ENCODE measurements around the gene IFT43.

The IFT43 gene

GRCh38 chr14:75985618-75986438 lies at the start of gene IFT43:
Gene IFT43, plus strand, starts transcription at chr14:75985763. Its CDS starts 24 bp downstream, at chr14:75985787.
- H3K4me1 ChIP-seq (ENCODE audit: insufficient read depth, low read length) = peaks cover 10% of the 10 kb centered on the region; the same call in 1 of the 2 replicates
- peak within 1 kb of the TSS; percentile 98 for H3K9ac ChIP-seq (ENCODE audit: low read depth, low read length)
- no peaks in the 10 kb centered on the region for H3K9me3 ChIP-seq (ENCODE audit: control insufficient read depth, insufficient read depth, low read length)
- no peaks in the 10 kb centered on the region for H3K36me3 ChIP-seq (ENCODE audit: insufficient read depth, low read length)

GRCh38 chr14:75939200-75939599 lies 46.4 kb upstream of the IFT43 start:
- Histone ChIP-seq H3K4me1 (ENCODE audit: insufficient read depth, low read length) (no peaks in the 10 kb centered on the region), H3K36me3 (ENCODE audit: insufficient read depth, low read length) (no peaks in the 10 kb centered on the region), H3K9ac (ENCODE audit: low read depth, low read length) (no peak overlapping the region), H3K9me3 (ENCODE audit: control insufficient read depth, insufficient read depth, low read length) (no peaks in the 10 kb centered on the region)

GRCh38 chr14:75941030-75941429 lies 44.5 kb upstream of the IFT43 start:
- no peaks in the 10 kb centered on the region for H3K36me3 ChIP-seq (ENCODE audit: insufficient read depth, low read length)
- H3K9ac ChIP-seq (ENCODE audit: low read depth, low read length) = no peak overlapping the region
- no peaks in the 10 kb centered on the region for H3K4me1 ChIP-seq (ENCODE audit: insufficient read depth, low read length)
- H3K9me3 ChIP-seq (ENCODE audit: control insufficient read depth, insufficient read depth, low read length) = no peaks in the 10 kb centered on the region

GRCh38 chr14:75944607-75945241 lies 40.8 kb upstream of the IFT43 start:
- Histone ChIP-seq H3K9me3 (ENCODE audit: control insufficient read depth, insufficient read depth, low read length) (no peaks in the 10 kb centered on the region), H3K9ac (ENCODE audit: low read depth, low read length) (no peak overlapping the region), H3K4me1 (ENCODE audit: insufficient read depth, low read length) (no peaks in the 10 kb centered on the region), H3K36me3 (ENCODE audit: insufficient read depth, low read length) (no peaks in the 10 kb centered on the region)

- Histone ChIP-seq H3K9me3 (ENCODE audit: control insufficient read depth, insufficient read depth, low read length) (no peaks in the 10 kb centered on the region), H3K36me3 (ENCODE audit: insufficient read depth, low read length) (no peaks in the 10 kb centered on the region), H3K9ac (ENCODE audit: low read depth, low read length) (no peak overlapping the region), H3K4me1 (ENCODE audit: insufficient read depth, low read length) (no peaks in the 10 kb centered on the region)
These were observed 38.8 kb upstream of the IFT43 start for GRCh38 chr14:75946785-75947184.

DNA sequence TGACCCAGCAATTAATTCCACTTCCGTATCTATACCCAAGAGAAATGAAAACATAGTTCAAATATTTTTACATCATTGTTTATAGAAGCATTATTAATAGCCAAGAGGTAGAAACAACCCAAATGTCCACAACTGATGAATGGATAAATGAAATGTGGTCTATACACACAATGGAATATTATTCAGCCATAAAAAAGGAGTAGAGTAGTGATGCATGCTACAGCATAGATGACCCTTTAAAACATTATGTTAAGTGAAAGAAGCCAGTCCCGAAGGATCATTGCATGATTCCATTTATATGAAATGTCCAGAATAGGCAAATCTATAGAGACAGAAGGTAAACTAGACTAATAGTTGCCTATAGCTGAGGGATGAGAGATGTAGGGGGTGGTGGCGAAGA lies 33.1 kb upstream of the IFT43 start:
- no peaks in the 10 kb centered on the region for H3K36me3 ChIP-seq (ENCODE audit: insufficient read depth, low read length)

DNA sequence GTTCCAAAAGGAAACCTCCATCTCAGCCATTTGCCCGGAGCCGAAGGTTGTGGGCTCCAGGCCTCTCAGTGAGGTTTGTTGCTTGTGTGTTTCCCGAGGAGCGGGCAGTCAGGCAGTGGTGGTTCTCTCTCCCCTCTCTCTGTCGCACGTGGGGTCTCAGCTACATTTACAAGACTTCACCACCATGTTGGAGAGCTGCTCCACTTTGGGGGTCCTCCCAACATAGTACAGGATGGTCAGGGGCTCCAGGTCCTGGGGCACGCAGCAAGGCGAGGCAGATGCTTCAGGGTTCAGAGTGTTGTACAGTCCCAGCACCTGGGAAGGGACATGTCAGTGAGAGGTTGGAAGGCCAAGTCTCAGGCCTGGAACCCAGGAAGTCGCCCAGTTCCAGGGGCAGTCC lies 26.5 kb upstream of the IFT43 start:
- Histone ChIP-seq H3K9ac (ENCODE audit: low read depth, low read length) (no peak overlapping the region), H3K9me3 (ENCODE audit: control insufficient read depth, insufficient read depth, low read length) (no peaks in the 10 kb centered on the region), H3K4me1 (ENCODE audit: insufficient read depth, low read length) (no peaks in the 10 kb centered on the region)

More for the DNA sequence above, 33.1 kb upstream of the IFT43 start:
- Histone ChIP-seq H3K9me3 (ENCODE audit: control insufficient read depth, insufficient read depth, low read length) (no peaks in the 10 kb centered on the region), H3K9ac (ENCODE audit: low read depth, low read length) (no peak overlapping the region), H3K4me1 (ENCODE audit: insufficient read depth, low read length) (no peaks in the 10 kb centered on the region)

DNA sequence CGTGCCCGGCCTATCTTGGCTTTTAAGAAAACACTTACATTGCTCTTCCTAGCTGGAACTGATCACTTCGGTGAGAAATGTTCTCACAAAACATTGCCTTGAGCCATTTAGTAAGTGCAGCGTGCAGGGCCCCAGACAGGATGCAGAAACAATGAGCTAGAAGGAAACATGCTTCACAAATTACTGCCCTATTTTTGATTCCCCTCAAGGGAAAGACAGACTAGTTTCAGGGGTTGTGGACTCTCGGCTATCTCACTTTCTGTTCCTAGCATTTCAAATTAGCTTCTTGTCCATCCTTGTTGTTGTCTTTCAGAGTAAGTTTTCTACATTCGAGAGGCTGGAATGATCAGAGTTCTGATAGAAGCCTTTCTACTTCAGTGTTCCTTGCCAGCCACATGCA lies 25.3 kb upstream of the IFT43 start:
- no peaks in the 10 kb centered on the region for H3K36me3 ChIP-seq (ENCODE audit: insufficient read depth, low read length)
- H3K9me3 ChIP-seq (ENCODE audit: control insufficient read depth, insufficient read depth, low read length) = no peaks in the 10 kb centered on the region
- no peak overlapping the region for H3K9ac ChIP-seq (ENCODE audit: low read depth, low read length)
- no peaks in the 10 kb centered on the region for H3K4me1 ChIP-seq (ENCODE audit: insufficient read depth, low read length)

More for the DNA sequence above, 26.5 kb upstream of the IFT43 start:
- H3K36me3 ChIP-seq (ENCODE audit: insufficient read depth, low read length) = no peaks in the 10 kb centered on the region

DNA sequence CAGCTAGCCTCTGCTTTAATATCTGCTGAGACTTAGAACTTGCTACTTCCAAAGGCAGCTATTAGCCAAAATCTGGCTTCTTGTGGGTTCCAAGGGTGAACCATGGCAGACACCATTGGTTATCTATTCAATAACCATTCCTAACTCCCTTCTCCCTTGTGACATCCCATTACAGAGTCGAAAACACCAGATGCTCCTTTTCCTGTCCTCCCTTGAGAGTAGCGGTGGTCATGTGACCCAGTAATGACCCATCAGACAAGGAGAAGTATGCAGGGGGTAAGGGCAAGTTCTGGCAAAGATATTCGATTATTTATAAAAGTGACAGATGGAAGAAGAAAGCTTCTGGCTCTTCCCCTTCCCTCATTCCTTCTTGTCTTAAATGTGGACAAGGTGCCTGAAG lies 23.9 kb upstream of the IFT43 start:
- Histone ChIP-seq H3K9ac (ENCODE audit: low read depth, low read length) (no peak overlapping the region), H3K4me1 (ENCODE audit: insufficient read depth, low read length) (no peaks in the 10 kb centered on the region), H3K36me3 (ENCODE audit: insufficient read depth, low read length) (no peaks in the 10 kb centered on the region), H3K9me3 (ENCODE audit: control insufficient read depth, insufficient read depth, low read length) (no peaks in the 10 kb centered on the region)

DNA sequence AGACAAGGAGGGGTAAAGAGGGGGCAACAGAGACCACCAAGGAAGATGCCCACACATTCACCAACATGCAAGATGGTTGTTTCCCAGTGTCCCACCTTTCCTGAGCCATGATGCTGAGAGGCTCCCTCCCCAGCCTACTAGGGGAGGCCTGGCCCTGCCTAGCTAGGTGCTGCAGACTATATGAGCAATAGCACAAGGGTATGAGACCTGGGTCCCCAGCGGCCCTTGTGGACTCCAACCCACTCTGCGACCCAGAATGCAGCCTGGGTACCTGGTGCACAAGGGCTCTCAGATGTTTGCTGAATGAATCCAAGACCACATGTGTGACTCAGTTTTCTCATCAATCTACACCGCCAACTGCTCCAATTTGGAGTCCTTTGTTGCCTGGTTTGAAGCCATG lies 17.7 kb upstream of the IFT43 start:
- Histone ChIP-seq H3K4me1 (ENCODE audit: insufficient read depth, low read length) (no peaks in the 10 kb centered on the region; the same call in 1 of the 2 replicates), H3K36me3 (ENCODE audit: insufficient read depth, low read length) (no peaks in the 10 kb centered on the region), H3K9me3 (ENCODE audit: control insufficient read depth, insufficient read depth, low read length) (no peaks in the 10 kb centered on the region), H3K9ac (ENCODE audit: low read depth, low read length) (no peak overlapping the region)

DNA sequence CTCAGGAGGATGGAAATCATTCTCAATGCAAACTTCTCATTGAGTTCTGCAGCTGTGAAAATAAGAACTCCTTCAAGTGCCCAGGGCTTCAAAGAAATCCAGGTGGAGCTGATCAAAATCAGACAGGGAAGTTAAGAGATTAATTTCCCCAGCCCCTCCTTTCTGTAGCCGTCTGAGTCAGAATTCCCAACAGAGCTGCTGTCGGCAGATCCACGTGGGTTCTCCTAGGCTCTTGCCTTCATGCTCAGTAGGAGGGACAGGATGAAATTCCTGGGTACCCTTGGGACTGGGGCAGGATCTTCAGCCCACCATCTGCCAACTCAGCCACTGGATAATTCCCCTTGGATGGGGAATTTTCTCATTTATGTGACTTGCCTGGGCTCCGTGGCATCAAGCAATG lies 17.1 kb upstream of the IFT43 start:
- H3K9ac ChIP-seq (ENCODE audit: low read depth, low read length) = no peak overlapping the region
- no peaks in the 10 kb centered on the region for H3K9me3 ChIP-seq (ENCODE audit: control insufficient read depth, insufficient read depth, low read length)
- no peaks in the 10 kb centered on the region; the same call in 1 of the 2 replicates for H3K4me1 ChIP-seq (ENCODE audit: insufficient read depth, low read length)
- H3K36me3 ChIP-seq (ENCODE audit: insufficient read depth, low read length) = no peaks in the 10 kb centered on the region

- Histone ChIP-seq H3K9me3 (ENCODE audit: control insufficient read depth, insufficient read depth, low read length) (no peaks in the 10 kb centered on the region), H3K4me1 (ENCODE audit: insufficient read depth, low read length) (no peaks in the 10 kb centered on the region; the same call in 1 of the 2 replicates), H3K36me3 (ENCODE audit: insufficient read depth, low read length) (no peaks in the 10 kb centered on the region), H3K9ac (ENCODE audit: low read depth, low read length) (no peak overlapping the region)
These were observed 16.4 kb upstream of the IFT43 start for GRCh38 chr14:75969126-75969525.

- H3K9ac ChIP-seq (ENCODE audit: low read depth, low read length) = no peak overlapping the region
- H3K36me3 ChIP-seq (ENCODE audit: insufficient read depth, low read length) = no peaks in the 10 kb centered on the region
- H3K4me1 ChIP-seq (ENCODE audit: insufficient read depth, low read length) = no peaks in the 10 kb centered on the region; the same call in 1 of the 2 replicates
- no peaks in the 10 kb centered on the region for H3K9me3 ChIP-seq (ENCODE audit: control insufficient read depth, insufficient read depth, low read length)
These were observed 15.7 kb upstream of the IFT43 start for GRCh38 chr14:75969891-75970290.

- H3K9me3 ChIP-seq (ENCODE audit: control insufficient read depth, insufficient read depth, low read length) = no peaks in the 10 kb centered on the region
- H3K36me3 ChIP-seq (ENCODE audit: insufficient read depth, low read length) = no peaks in the 10 kb centered on the region
- no peaks in the 10 kb centered on the region; the same call in 1 of the 2 replicates for H3K4me1 ChIP-seq (ENCODE audit: insufficient read depth, low read length)
- H3K9ac ChIP-seq (ENCODE audit: low read depth, low read length) = no peak overlapping the region
These were observed 14.6 kb upstream of the IFT43 start for GRCh38 chr14:75970989-75971388.

DNA sequence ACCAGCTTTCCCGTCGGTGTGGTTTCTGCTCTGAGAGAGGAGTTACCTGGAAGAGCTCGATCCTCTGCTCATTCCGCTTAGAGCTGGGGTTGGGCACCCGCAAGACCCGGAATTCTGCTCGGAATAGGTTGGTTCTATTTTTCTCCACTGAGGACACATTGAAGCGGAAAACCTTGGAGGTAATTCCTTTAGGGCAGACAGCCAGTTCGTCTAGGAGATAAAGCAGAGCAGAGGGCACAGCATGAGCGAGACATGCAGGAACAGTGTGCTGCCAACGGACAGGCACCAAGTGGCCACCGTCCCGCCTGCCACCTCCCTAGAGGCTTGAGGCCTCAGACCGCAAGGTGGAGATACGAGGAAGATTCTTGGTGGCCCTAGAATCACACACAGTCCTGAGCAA lies 14.1 kb upstream of the IFT43 start:
- H3K4me1 ChIP-seq (ENCODE audit: insufficient read depth, low read length) = peaks cover 1% of the 10 kb centered on the region; the same call in 1 of the 2 replicates
- no peaks in the 10 kb centered on the region for H3K36me3 ChIP-seq (ENCODE audit: insufficient read depth, low read length)
- H3K9me3 ChIP-seq (ENCODE audit: control insufficient read depth, insufficient read depth, low read length) = no peaks in the 10 kb centered on the region
- H3K9ac ChIP-seq (ENCODE audit: low read depth, low read length) = no peak overlapping the region
